HG02763 (cell line): ENCODE data around the gene GDPD5.

Experiments
- ATAC-seq: cut with Tn5 transposase; IDR thresholded peaks from one replicate; pipeline ENCODE4 v1.9.1; 2021; ENCODE audit warnings: mild to moderate bottlenecking, moderate library complexity; ENCODE audit not compliant: unreplicated experiment

The GDPD5 gene

DNA sequence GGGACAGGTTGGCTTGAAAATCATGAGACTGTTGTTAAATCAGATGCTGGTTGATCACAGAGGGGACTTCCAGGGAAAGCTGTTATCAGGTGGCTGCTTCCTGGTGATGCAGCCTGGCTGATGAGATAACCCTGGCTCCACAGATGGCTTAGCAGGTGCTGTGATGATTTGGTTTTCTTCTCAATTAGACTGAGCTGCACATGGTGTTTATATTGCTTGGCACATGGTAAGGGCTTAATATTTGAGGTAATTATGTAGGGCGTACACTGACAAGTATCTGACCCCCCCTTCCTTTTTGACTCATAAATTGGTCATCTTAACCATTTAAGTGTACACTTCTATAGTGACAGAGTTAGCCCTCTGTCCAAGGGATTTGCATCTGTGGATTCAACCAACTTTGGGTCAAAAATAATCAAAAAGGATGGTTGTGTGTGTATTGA lies 119.4 kb downstream of the GDPD5 start:
- no peak for ATAC-seq

DNA sequence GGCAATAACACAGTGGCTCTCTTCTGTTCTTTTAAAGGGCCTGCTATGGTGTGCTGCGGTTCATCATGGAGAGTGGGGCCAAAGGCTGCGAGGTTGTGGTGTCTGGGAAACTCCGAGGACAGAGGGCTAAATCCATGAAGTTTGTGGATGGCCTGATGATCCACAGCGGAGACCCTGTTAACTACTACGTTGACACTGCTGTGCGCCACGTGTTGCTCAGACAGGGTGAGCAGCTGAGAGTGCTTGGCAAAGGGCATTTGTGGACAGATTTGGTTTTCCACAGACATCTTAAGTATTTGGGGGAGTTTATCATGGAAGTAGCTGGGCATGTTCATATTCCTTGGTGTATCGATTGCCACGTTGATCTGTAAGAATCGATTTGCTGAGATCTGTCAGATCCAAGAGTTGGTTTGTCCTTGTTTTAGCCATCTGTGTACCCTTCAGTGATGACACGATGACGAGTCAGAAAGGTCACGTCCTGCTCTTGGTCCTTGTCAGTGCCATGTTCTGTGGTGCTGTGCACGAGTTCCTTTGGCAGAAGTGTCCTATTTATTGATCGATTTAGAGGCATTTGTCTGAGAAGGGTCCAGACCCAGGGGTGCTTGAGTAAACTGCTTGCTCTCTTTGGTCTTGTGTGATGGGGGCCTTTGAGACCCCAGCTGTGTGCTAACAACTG lies 121.6 kb downstream of the GDPD5 start:
- ATAC-seq, result no peak

DNA sequence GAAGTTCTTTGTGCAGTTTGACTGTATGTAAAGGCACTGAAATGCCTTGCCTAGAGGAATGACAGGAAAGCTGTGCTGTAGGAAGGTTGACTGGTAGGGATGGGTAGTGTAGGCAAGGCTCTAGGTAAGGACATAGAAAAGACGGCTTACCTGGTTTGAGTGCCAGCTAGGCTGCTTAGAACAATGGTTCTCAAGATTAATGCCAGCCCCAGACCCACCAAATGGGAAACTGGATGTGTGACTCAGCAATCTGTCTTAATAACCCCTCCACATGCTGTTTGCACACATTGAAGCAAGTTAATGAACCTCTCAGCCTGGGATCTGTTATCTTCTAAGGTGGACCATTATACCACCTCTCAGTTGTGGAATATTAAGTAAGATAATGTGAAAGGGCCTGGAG lies 122.7 kb downstream of the GDPD5 start:
- no peak for ATAC-seq

DNA sequence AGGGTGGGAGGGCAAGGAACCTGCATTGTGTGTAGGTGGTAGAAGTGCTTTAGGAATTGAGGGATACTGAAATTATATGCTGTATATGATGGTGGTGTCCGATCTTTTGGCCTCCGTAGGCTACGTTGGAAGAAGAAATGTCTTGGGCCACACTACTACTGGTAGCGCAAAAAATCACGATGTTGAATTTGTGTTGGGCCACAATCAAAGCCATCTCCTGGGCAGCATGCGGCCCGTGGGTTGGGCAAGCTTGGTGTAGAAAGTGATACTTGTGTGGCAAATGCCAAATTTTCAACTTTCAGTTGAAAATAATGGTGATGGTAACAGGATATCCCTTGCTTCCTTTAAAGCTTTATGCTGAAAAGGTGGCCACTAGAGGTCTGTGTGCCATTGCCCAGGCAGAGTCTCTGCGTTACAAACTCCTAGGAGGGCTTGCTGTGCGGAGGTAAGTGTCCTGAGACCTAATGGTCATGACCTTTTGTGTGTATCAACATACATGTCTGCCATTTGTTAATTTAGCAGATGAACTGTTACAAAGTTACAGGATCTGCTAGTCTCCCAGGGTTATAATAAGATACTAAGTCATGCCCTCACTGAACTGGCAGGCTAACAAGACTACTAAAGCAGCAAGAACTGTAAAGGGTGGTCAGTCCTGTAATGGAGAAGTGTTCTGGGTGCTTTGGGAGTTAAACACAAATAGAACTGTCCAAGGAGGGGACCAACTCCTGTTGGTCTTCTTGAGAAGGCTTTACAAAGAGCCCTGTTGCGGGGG lies 123.6 kb downstream of the GDPD5 start:
- ATAC-seq, result no peak

DNA sequence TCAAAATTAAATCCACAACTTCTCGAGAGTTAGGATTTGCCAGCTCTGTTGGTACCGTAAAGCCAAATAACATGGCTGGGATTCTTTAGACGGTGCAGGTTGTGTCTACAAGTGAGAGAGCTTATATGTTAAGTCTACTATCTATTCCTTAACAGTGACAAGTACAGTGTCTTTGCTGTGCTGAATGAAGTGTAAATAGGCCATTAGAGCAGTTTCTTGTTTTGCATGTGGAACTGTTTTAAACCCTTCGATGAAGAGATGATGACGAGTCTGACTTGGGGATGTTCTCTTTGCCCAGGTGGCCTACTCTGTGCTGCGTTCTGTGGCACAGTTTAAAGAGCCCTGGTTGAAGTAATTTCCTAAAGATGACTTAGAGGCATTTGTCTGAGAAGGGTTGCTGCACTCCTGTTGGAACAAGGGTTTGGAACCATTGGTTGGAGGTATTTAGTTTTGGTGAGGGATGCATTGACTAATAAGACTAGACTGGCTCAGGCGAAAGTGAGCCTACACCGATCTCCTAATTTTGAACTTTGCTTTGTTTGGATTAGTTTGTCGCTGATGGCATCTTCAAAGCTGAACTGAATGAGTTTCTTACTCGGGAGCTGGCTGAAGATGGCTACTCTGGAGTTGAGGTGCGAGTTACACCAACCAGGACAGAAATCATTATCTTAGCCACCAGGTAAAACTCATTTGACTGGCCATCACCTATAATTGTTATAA lies 125.4 kb downstream of the GDPD5 start:
- no peak for ATAC-seq

DNA sequence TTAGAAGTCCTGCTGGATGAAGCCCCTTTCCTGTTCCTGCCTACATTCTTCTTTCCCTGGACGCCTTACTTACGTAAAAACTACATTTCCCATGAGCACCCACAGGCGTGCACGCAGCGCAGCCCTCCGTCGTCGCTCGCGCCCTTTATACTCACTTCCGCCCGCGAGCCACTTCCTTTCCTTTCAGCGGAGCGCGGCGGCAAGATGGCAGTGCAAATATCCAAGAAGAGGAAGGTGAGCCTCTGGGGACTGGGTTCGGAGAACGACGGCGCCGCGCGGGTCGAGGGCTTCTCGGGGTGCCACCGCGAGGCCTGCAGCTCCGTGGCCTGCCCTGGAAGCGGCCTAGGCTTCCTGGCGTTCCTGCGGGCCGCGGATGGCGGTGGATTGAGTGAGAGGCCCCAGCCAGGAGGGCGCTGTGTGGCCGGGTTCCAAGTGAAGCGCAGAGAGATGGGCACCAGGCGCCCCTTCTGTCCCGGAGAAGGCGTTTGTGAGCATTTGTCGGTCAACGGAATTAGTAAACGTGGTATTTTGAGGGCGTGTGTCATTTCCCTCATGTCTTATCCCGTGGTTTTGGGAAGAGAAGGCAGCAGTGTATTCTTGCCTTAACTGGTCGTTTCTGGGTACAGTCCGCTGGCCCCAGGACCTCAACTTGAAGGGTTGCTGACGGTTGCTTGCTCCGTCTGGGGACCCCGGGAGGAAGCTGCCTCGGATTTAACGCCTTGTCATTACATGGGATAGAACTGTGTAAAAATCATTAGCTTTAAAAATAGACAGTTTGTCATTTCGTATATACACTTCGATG lies 126.2 kb downstream of the GDPD5 start, which contains the start of gene RPS3:
Gene RPS3, plus strand, starts transcription at position 175 of the 802 bp plus-strand sequence. Its CDS starts 30 bp downstream, at position 205.
- peak; percentile 84 for ATAC-seq

DNA sequence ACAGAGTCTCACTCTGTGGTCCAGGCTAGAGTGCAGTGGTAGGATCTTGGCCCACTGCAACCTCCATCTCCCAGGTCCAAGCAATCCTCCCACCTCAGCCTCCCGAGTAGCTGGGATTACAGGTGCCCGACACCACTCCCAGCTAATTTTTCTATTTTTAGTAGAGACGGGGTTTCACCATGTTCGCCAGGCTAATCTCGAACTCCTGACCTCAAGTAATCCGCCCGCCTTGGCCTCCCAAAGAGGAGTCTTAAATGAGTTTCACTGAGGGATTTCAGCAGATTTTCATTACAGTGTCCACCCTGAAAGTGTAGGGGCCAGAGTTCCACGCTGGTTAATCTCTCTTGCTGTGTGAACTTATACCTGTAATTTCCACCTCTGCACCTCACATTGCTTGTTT lies 126.8 kb downstream of the GDPD5 start:
- no peak for ATAC-seq

DNA sequence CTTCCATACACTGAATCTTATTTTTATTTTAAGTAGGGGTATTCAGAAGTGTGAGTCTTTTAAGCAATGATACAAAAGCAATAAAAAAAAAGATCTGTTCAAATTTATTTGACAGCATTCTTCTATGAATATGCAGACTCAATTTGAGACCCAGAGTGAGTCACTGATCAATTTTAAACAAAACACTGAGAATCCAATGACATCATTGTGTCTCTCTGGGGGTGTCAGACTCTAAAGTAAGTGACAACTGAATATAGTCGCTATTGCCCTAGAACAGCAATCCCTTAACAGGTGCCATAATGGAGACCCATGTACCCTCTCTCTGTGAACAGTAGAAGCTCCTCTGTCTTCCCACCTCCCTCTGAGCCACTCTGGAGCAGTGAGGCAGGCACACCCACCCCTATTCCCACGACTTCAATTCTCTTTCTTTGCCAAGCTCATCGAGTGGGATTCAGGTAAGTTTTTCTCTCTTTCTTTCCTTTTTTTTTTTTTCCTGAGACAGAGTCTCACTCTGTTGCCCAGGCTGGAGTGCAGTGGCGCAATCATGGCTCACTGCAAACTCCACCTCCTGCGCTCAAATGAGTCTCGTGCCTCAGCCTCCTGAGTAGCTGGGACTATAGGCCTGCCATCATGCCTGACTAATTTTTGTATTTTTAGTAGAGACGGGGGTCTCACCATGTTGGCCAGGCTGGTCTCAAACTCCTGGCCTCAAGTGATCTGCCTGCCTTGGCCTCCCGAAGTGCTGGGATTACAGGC lies 131.5 kb downstream of the GDPD5 start:
- ATAC-seq, result no peak

DNA sequence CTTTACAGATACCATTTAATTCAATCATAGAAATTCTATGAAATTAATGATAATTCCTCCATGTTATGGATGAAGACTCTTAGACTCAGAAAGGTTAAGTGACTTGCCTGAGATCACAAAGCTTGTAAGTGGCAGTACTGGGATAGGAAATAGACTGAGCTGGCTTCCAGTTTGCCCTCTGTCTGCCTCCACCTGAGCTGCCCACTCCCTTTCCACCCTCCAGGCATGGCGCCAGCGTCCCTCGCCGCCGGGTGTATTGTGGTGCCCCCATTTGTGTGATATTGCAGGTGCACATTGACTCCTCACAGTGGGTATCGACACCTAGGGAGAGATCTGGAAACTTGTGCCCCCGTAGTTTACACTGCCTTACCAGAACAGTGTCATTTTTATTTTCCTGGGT lies 135.8 kb downstream of the GDPD5 start:
- no peak for ATAC-seq

DNA sequence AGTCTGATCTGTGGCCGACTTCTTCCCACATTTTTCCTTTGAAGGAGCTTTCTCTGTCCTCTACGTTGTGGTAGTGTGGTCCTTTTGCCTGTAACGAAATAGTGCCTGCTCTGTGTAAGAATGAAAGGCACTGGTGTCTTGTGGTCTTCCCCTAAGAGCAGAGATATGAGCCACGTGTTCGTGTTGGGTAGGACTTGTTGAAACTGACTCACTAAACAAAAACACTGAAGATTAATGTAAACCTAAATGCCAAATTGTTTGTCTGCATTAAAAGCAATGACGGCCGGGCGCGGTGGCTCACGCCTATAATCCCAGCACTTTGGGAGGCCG lies 136.5 kb downstream of the GDPD5 start:
- no peak for ATAC-seq

DNA sequence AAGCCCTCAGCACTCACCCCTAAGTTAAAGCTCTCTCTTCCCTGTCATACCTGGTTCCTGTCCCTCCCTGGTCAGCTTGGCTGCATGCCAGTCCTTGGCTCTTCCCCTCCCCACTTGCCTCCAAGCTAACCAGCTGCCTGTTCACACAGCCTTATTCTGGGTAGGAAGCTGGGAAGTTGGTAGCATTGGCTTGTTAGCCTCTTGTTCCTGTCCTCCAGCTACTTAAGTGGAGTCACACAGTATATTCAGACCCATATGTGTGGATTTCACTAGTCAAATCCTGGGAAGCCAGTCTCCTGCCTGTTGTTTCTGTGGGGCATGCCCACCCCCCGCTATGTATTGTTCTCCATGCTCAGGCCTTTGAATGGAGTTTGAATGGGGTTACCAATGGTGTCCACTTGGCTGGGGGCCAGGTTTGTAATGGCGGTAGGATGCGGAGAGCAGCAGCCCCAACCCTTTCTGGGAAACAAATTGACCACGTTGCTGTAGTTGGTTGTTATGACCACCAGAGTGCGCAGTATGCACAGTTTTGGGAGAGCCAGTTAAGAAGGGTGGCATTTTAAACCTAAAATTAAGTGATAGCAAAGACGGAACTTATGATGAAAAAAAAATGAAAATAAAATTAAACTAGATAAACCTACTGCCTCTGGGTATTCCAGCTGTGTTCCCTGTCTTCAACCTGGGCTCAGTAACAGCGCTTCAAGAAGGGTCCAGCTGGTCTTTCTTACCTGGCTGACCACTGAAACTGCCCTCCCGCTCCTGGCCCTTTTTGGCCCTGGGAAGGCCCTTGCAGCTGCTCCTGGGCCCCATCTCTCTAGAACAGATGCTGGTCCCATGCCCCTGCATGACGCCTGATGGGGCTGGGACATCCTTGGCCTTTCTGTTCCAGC lies 137.1 kb downstream of the GDPD5 start:
- ATAC-seq, result no peak

DNA sequence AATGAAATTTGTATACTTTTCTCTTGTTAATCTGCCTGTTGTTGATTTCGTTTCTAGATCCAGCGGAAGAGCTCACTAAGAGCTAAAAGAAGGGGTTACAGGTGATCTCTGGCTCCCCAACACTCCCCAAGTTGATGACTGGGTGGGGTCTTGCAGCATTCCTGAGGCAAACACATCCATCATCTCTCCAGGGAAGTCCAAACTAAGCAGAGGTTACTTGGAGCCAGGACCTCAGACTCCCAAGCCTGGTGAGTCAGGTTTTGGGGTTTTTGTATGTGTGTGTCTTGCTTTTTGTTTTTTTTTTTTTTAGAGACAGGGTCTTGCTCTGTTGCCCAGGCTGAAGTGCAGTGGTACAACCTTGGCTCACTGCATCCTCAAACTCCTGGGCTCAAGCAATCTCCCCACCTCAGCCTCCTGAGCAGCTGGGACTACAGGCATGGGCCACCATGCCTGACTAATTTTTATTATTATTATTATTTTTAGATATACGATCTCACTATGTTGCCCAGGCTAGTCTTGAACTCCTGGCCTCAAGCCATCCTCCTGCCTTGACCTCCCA lies 137.9 kb downstream of the GDPD5 start:
- no peak for ATAC-seq

DNA sequence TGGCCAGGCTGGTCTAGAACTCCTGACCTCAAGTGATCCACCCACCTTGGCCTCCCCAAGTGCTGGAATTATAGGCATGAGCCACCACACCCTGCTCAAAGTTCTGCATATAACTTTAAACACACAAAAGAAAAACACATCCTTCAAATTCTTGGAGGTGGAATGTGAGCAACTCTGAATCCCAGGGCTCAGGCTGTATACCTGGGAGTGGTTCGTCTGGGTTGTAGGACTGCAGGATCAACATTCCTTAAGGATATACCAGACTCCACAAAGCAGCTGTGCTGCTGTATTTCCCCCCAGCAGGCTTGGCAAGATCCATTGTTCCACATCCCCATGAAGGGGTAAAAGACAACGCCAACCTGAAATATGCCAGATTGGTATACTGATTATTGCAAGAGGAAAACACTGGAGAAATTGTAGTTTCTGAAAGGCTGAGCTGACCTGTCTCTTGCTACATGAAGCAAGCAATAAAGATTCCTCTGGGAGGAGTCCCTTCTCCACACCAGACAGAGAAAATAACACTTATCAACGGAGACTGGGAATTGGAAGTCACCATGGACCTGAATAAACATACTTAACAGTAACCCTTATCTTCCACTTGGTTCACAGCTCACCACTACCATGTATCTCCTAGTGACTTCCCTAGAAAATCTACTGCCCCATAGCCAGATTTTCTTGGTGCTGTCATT lies 138.7 kb downstream of the GDPD5 start:
- no peak for ATAC-seq
